ENCODE results near the gene ZFP92. TPM values are rescaled to one million over a fixed set of nuclear protein-coding genes. Genes with fewer than 3 reads are reported as not detected.

ZFP92 gene
- total and polyA plus RNA-seq, 2 of the 8 experiments (the other 6 are each of a cell fraction or from before 2014, with no cell fraction given) = 0.14 to 0.41 TPM

DNA sequence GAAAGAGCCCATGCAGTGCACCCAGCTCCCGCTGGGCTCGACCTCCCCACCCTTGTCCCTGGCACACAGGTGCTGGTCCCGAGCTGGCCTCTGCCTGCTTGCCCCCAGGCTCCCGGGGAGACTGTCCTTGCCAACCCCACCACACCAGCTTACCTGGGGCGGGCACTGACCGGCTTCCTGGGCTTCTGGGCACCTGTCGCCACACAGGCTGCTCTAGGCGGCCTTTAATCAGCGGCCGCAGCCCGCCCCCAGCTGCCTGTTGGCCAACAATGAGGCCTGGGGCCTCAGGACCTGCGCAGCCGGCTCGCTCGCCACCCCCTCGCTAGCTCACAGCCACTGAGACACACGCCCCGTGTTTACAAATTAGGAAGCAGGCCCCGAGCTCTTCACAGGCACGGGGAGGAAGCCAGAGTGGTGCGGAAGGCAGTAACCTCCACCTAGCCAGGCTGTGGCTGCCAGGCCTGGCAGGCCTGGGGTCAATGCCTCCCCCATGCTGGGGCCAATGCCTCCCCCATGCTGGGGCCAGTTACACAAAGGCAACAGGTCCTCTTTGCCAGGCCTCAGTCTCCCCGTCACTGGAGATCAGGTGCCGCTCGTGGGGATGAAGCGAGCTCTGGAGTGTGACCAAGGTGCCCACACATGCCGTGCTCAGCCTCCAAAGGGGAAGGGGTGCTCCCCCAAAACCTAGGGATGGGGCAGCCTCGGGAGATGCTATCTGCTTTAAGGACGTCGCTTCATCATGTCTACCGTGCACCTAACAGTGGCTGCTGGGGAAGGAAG is 34.8 kb downstream of the ZFP92 start, which contains the start of gene TREX2:
Gene TREX2, minus strand, starts transcription at position 201 of the 780 bp plus-strand sequence. CDS start 626 bp downstream, outside the sequence.
- CTCF ChIA-PET (ENCODE audit: partially characterized antibody) = interaction anchor here (0.8 to 1.5 kb wide), 6 partner anchors 11 to 504 kb away, joined by 3 to 7 read pairs (median 3); no protein-coding TSS in a partner anchor
- Histone ChIP-seq H2BK15ac (ENCODE audit: low read length) (no peak within 1 kb of the TSS), H3K36me3 (ENCODE audit: control insufficient read depth in 2 of 4, insufficient read depth in 4 of 4, low read length in 3 of 4) (no peaks in the 10 kb centered on the region; a peak in 1 of 8 replicates), H3K23me2 (ENCODE audit: low read depth, low read length) (no peaks in the 10 kb centered on the region), H2AFZ (ENCODE audit: low read length) (no peak within 1 kb of the TSS), H4K8ac (ENCODE audit: extremely low read depth, insufficient read depth, low read length) (no peak within 1 kb of the TSS), H4K20me1 (replicated peaks in 1 of 2; ENCODE audit: control insufficient read depth in 1 of 2, insufficient read depth in 2 of 2, low read length in 2 of 2) (no peaks in the 10 kb centered on the region), H4K5ac (ENCODE audit: insufficient read length, low read depth, low read length) (no peak within 1 kb of the TSS), H3K9me3 (ENCODE audit: insufficient read depth in 2 of 2, low read depth in 1 of 2, low read length in 1 of 2) (no peaks in the 10 kb centered on the region), H3K4ac (replicated peaks; ENCODE audit: insufficient read length, low read depth, low read length) (no peak within 1 kb of the TSS), H3K18ac (ENCODE audit: extremely low read depth, low read length) (no peak within 1 kb of the TSS), H3K27ac (ENCODE audit: low read depth, low read length) (no peak within 1 kb of the TSS), H3K4me3 (ENCODE audit: extremely low read depth in 1 of 4, insufficient read depth in 2 of 4, low read depth in 3 of 4, low read length in 4 of 4) (no peak within 1 kb of the TSS), H3K27me3 (replicated peaks in 1 of 4; ENCODE audit: control insufficient read depth in 3 of 4, extremely low read depth in 1 of 4, insufficient read depth in 3 of 4, low read length in 3 of 4) (no peaks in the 10 kb centered on the region), H2BK120ac (replicated peaks; ENCODE audit: low read depth, low read length) (no peak within 1 kb of the TSS), H2BK20ac (ENCODE audit: low read length) (no peak within 1 kb of the TSS), H3K9ac (replicated peaks in 1 of 4; ENCODE audit: extremely low read depth in 1 of 4, low read depth in 3 of 4, low read length in 3 of 4) (no peak within 1 kb of the TSS), H2AK5ac (ENCODE audit: low read depth, low read length) (no peak within 1 kb of the TSS), H4K91ac (replicated peaks; ENCODE audit: insufficient read length, low read length) (no peak within 1 kb of the TSS), H2BK12ac (ENCODE audit: low read depth, low read length) (no peak within 1 kb of the TSS), H3K23ac (ENCODE audit: insufficient read length) (no peak within 1 kb of the TSS), H3K79me1 (ENCODE audit: low read depth, low read length) (no peaks in the 10 kb centered on the region), H3K79me2 (ENCODE audit: control insufficient read depth in 1 of 2, insufficient read depth in 2 of 2, low read length in 2 of 2) (no peaks in the 10 kb centered on the region), H3K56ac (replicated peaks; ENCODE audit: insufficient read length, low read depth, low read length) (no peak within 1 kb of the TSS), H3K14ac (ENCODE audit: insufficient read length) (no peak within 1 kb of the TSS), H3K4me1 (replicated peaks in 1 of 4; ENCODE audit: control insufficient read depth in 3 of 4, insufficient read depth in 4 of 4, low read length in 3 of 4) (no peaks in the 10 kb centered on the region), H3K4me2 (ENCODE audit: insufficient read depth in 1 of 2, low read depth in 2 of 2, low read length in 2 of 2) (no peak within 1 kb of the TSS), H2BK5ac (ENCODE audit: low read depth, low read length) (no peak within 1 kb of the TSS)
- no peak for TF ChIP-seq MAFK (IDR thresholded peaks at IDR 0.05; ENCODE audit: low read depth, low read length)
- WGBS, 2 experiments (ENCODE audit: extremely low coverage in 1 of 2, insufficient coverage in 1 of 2, insufficient read length in 1 of 2, insufficient replicate concordance in 2 of 2, low coverage in 1 of 2, low lambda C conversion rate in 2 of 2, missing lambda C conversion rate in 1 of 2) = 96% methylated on average over 12 of the region's 30 CpGs; no CpG with 5 or more reads in 1 of the 2 experiments
- DNase-seq (ENCODE audit: low read depth in 1 of 2, low spot score in 2 of 2) = no peak
- FAIRE-seq = no peak
- POLR2A ChIA-PET (ENCODE audit: partially characterized antibody) = interaction anchor here (1.2 kb wide), 1 partner anchor 10 kb away, joined by 3 read pairs; no protein-coding TSS in a partner anchor

Data from H1 (cell line).